ENCODE results near the gene PTBP3.
"Not testable (repeated sequence)": the region's sequence is repeated elsewhere in the genome, so short reads cannot be mapped to it uniquely, and the experiment has no call there.

Gene PTBP3

DNA sequence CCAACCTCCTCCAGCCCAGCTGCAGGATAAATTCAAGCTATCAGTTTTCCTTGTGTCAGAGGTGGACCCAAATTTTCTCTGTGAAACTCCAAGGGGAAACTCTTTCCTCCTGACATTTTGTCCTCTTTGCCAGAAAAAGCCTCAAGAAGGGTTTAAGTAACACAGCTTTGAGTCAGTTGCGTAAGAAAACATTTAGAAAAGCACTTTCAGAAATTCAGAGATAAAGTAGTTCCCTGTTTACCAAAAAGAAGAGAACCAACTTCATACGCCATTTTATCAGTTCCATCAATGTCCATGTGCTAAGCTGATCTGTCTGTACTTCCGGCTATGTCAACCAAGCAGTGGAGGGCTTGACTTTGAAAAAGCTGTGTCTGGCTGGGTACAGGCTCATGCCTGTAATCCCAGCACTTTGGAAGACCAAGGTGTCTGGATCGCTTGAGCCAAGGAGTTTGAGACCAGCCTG is 138.4 kb downstream of the PTBP3 start:
- DNase-seq, result no peak

GRCh38 chr9:112193572-112194288 is 139.7 kb downstream of the PTBP3 start:
- DNase-seq, result no peak

GRCh38 chr9:112190320-112190719 is 143.1 kb downstream of the PTBP3 start:
- DNase-seq, result not testable (repeated sequence)

- no peak for DNase-seq
These were observed 144.5 kb downstream of the PTBP3 start for GRCh38 chr9:112188884-112189283.

GRCh38 chr9:112187404-112187803 is 146.0 kb downstream of the PTBP3 start:
- no peak for DNase-seq

- no peak for DNase-seq
These were observed 146.7 kb downstream of the PTBP3 start for GRCh38 chr9:112186695-112187094.

DNA sequence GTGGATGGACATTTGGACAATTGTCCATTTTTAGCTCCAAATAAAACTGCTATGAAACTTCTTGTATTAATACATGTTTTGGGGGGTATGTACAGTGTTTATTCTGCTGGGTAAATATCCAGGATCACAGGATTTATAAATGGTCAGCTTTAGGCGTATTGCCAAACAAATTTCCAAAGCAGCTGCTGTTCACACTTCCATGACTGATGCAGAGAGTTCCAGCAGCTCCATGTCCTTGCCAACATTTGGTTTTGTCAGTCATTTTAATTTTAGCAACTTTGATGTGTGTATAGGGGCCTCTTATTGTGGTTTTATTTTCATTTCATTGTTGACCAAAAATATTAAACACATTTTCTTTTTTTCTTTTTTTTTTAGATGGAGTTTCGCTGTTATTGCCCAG is 148.5 kb downstream of the PTBP3 start:
- no peak for DNase-seq

DNA sequence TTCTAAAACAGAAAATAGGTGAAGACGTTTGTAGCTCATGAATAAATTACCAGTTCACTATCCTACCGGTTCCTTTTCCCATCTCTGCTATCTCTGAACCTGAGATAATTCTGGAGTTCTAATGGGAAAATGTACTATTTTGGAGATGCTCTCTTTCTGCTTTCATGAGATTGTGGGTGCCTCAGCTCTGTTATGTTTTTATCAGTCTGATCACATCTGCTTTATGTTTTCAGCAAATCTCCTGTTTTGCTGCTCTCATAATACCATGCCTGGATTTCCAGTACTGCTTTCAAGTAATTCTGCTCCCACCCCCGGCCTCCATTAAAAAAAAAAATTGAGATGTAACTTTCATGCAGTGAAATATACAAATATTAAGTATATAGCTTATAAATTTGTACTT is 149.2 kb downstream of the PTBP3 start:
- no peak for DNase-seq

GRCh38 chr9:112180387-112180881 is 153.0 kb downstream of the PTBP3 start:
- DNase-seq, result peak; percentile 62

GRCh38 chr9:112179816-112180215 is 153.6 kb downstream of the PTBP3 start:
- no peak for DNase-seq

GRCh38 chr9:112176524-112176923 is 156.9 kb downstream of the PTBP3 start:
- DNase-seq, result no peak

DNA sequence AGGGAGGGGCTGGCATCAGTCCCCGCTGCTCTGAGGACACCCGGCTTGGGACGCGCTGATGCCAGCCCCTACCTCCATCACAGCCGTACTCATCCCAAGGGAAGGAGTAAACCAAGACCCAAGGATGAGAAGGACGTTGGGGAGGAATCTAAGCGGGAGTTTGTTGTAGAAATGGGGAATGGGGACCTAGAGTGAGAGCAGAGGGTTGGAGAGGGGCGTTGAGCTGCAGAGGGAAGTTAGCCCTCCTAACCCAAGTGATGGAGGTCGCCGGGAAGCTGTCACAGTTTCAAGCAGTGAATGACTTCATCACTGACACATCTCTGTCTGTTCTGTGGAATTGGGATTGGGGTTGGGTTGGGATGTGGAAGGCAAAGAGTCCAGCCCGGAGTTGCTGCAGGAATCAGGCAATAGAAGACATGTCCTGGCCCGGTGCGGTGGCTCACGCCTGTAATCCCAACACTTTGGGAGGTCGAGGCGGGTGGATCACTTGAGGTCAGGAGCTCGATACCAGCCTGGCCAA is 157.6 kb downstream of the PTBP3 start:
- DNase-seq, result peak; percentile 11

GRCh38 chr9:112174965-112175795 is 158.2 kb downstream of the PTBP3 start, which contains the start of gene SUSD1:
Gene SUSD1, minus strand, starts transcription at chr9:112175297. Its CDS starts 62 bp downstream, at chr9:112175235.
- peak; percentile 46 for DNase-seq

DNA sequence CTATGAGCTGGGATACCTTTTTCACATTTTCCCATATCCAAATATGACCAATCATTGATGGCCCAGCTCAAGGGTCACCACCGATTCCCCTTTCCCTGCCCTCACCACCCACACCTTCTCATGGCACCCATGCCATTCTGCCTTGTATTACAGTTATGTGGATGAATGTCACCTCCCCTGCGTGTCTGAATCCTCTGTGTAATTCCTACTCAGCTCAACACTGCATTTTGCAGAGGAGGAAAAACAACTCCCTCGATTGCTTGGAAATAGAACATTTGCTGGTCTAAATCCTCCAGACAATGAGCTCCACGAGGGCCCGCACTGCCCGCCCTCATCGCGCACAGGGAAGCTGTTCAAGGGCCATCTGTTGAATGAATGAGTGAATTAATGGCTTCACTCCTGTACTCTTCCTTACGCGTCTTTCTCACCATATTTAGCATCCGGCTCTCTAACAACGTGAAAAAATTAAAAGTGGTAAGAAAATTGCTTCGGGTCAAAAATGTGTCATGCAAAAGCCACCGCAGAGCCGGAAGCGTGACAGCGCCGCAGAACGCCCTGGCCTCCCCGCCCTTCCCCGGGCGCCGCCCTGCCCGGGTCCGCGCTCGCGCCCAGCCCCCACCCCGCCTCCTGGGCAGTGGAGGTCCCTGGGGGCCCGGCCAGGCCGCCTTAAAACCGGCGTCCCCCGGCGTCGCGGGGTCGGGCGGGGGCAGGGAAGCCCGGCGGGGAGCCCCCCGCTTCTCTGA is 159.0 kb downstream of the PTBP3 start:
- DNase-seq, result peak; percentile 85

DNA sequence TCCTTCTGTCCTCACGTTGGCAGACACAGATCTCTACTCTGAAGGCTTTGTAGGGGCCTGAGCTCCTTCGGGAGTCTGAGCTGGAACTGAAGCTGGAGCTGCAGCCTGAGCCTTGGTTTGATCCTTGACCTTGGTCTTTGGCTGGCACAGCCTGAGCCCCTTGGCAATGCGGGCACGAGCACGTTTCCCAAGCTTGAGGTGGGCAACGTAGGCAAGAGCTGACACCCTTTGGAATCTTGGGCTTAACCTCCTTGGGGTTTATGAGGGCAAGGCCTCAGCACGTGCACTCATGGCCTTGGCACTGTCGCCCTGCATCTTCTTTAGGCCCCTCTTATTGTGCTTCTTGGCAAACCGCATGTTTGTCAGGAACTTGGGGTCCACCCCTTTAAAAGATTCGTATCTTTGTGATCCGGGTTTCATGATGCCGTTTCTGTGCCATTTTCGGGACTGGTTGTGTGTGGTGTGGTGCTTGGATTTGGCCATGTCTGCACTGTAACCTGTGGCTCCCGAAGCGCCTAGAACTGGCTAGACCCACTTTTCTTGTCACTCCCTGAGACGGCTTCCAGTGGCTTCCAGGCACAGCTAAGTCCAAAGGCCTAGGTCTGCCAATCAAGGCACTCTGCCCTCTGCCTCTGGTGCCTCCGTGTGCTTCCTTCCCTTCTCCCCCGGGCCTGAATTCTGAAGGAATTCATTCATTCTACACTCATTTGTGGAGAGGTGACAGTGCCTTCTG is 159.8 kb downstream of the PTBP3 start:
- no peak for DNase-seq

- no peak for DNase-seq
These were observed 162.5 kb downstream of the PTBP3 start for GRCh38 chr9:112170968-112171367.

DNA sequence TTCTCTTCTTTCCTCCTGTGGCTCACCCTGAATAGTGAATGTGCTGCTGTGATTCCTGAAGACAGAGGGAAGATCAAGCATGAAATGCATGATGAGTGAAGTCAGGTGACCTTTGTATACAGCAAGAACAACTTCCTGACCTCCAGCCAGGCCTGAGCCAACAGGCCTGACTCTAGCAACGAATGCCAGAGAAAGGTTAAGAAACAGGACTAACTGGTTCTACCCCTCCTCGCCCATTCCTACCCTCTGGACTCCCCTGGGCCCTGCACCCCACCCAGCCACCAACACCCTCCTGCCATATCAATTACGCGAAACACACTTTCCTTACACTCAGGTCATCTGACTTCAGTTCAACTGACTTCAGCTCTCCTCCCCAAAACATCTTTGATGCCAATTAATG is 163.2 kb downstream of the PTBP3 start:
- no peak for DNase-seq

- no peak for DNase-seq
These were observed 164.1 kb downstream of the PTBP3 start for GRCh38 chr9:112169368-112169767.

GRCh38 chr9:112168197-112168596 is 165.2 kb downstream of the PTBP3 start:
- DNase-seq, result no peak

Data from stimulated activated CD4-positive, alpha-beta T cell treated with anti-CD3 and anti-CD28 coated beads, Interleukin-15, amount 100 ng/mL, for 24 hours (primary cell).